BE2C (cell line): ENCODE data around the gene IGFBP2.

Experiments used
- DNase-seq: peaks from one replicate; pipeline ENCODE4 v3.0.0-alpha.2; 2020
- H3K27me3 ChIP-seq: fragments of 250-450 bp; sonication (Bioruptor Pico); 2 replicates; pipeline ENCODE4 v1.5.1; 2020; ENCODE audit warnings: mild to moderate bottlenecking
- H3K36me3 ChIP-seq: fragments of 250-450 bp; sonication (Bioruptor Pico); 2 replicates; pipeline ENCODE4 v1.5.1; 2020; ENCODE audit warnings: mild to moderate bottlenecking
- H3K4me1 ChIP-seq: fragments of 250-450 bp; sonication (Bioruptor Pico); 2 replicates; pipeline ENCODE4 v1.5.1; 2020
- H3K4me3 ChIP-seq: 2 replicates; pipeline ENCODE4 v1.5.1; 2011; ENCODE audit warnings: low read depth, low read length
- H3K9me3 ChIP-seq: fragments of 250-450 bp; sonication (Bioruptor Pico); 2 replicates; pipeline ENCODE4 v1.5.1; 2020
- CTCF ChIP-seq: IDR thresholded peaks from 2 replicates; pipeline ENCODE4 v1.5.1; 2012; ENCODE audit warnings: mild to moderate bottlenecking, low read depth, low read length

Gene IGFBP2

GRCh38 chr2:216687111-216687510, 53.9 kb downstream of the IGFBP2 start:
- Histone ChIP-seq H3K4me1 (peaks cover 25% of the 10 kb centered on the region), H3K36me3 (no peaks in the 10 kb centered on the region), H3K9me3 (no peaks in the 10 kb centered on the region), H3K4me3 (no peak overlapping the region), H3K27me3 (no peaks in the 10 kb centered on the region)
- no peak for DNase-seq
- no peak for TF ChIP-seq CTCF

GRCh38 chr2:216687646-216688045, 54.4 kb downstream of the IGFBP2 start:
- Histone ChIP-seq H3K36me3 (no peaks in the 10 kb centered on the region), H3K9me3 (no peaks in the 10 kb centered on the region), H3K4me3 (no peak overlapping the region), H3K27me3 (no peaks in the 10 kb centered on the region), H3K4me1 (peaks cover 23% of the 10 kb centered on the region)
- DNase-seq, result no peak
- TF ChIP-seq CTCF, result peak; percentile 53

GRCh38 chr2:216688731-216689340, 55.6 kb downstream of the IGFBP2 start:
- Histone ChIP-seq H3K4me3 (no peak overlapping the region), H3K27me3 (no peaks in the 10 kb centered on the region), H3K9me3 (no peaks in the 10 kb centered on the region), H3K36me3 (no peaks in the 10 kb centered on the region), H3K4me1 (peaks cover 23% of the 10 kb centered on the region)
- peak; percentile 36 for TF ChIP-seq CTCF
- DNase-seq, result peak; percentile 58

GRCh38 chr2:216689397-216689796, 56.2 kb downstream of the IGFBP2 start:
- no peak overlapping the region for H3K4me3 ChIP-seq
- peaks cover 20% of the 10 kb centered on the region for H3K4me1 ChIP-seq
- no peaks in the 10 kb centered on the region for H3K9me3 ChIP-seq
- no peaks in the 10 kb centered on the region for H3K27me3 ChIP-seq
- no peak for TF ChIP-seq CTCF
- DNase-seq, result no peak
- no peaks in the 10 kb centered on the region for H3K36me3 ChIP-seq

GRCh38 chr2:216690456-216690852, 57.2 kb downstream of the IGFBP2 start:
- DNase-seq, result no peak
- no peak for TF ChIP-seq CTCF
- peak overlapping the region; percentile 7; the same call in 1 of the 2 replicates for H3K4me3 ChIP-seq
- H3K4me1 ChIP-seq, result peaks cover 28% of the 10 kb centered on the region
- H3K27me3 ChIP-seq, result no peaks in the 10 kb centered on the region
- no peaks in the 10 kb centered on the region for H3K36me3 ChIP-seq
- H3K9me3 ChIP-seq, result no peaks in the 10 kb centered on the region

- Histone ChIP-seq H3K4me1 (peaks cover 34% of the 10 kb centered on the region), H3K36me3 (no peaks in the 10 kb centered on the region), H3K4me3 (peak overlapping the region; percentile 71), H3K27me3 (no peaks in the 10 kb centered on the region), H3K9me3 (no peaks in the 10 kb centered on the region)
- peak; percentile 91 for DNase-seq
- TF ChIP-seq CTCF, result no peak
Observed at GRCh38 chr2:216690853-216691741, 57.9 kb downstream of the IGFBP2 start.
